Measurements from ENCODE around the gene TBX10.

Gene TBX10

GRCh38 chr11:67636962-67637361, 2.6 kb downstream of the TBX10 start:
- no peak overlapping the region for H3K4me3 ChIP-seq (ENCODE audit: low read length)
- no peak for DNase-seq (ENCODE audit: low read depth)
- TF ChIP-seq, protein P1, sequence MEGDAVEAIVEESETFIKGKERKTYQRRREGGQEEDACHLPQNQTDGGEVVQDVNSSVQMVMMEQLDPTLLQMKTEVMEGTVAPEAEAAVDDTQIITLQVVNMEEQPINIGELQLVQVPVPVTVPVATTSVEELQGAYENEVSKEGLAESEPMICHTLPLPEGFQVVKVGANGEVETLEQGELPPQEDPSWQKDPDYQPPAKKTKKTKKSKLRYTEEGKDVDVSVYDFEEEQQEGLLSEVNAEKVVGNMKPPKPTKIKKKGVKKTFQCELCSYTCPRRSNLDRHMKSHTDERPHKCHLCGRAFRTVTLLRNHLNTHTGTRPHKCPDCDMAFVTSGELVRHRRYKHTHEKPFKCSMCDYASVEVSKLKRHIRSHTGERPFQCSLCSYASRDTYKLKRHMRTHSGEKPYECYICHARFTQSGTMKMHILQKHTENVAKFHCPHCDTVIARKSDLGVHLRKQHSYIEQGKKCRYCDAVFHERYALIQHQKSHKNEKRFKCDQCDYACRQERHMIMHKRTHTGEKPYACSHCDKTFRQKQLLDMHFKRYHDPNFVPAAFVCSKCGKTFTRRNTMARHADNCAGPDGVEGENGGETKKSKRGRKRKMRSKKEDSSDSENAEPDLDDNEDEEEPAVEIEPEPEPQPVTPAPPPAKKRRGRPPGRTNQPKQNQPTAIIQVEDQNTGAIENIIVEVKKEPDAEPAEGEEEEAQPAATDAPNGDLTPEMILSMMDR (conservative IDR thresholded peaks at IDR 0.05; ENCODE audit: low read depth, low read length), result no peak

DNA sequence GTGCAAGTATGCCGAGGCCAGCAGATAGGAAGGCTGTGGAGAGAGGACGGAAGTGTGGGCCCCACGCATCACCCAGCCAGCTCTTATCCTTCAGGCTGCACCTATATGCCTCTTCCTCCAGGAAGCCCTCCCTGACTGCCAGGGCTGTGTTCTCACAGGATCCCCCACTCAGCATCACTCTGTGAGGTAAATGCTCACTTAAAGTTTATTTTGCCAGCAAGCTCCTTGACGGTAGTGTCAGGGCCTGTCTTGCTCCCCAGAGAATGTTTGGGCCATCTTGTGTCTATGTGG, 4.4 kb downstream of the TBX10 start:
- H3K4me3 ChIP-seq (ENCODE audit: low read length), result no peak overlapping the region
- TF ChIP-seq, protein P1 (conservative IDR thresholded peaks at IDR 0.05; ENCODE audit: low read depth, low read length), result no peak
- no peak for DNase-seq (ENCODE audit: low read depth)

DNA sequence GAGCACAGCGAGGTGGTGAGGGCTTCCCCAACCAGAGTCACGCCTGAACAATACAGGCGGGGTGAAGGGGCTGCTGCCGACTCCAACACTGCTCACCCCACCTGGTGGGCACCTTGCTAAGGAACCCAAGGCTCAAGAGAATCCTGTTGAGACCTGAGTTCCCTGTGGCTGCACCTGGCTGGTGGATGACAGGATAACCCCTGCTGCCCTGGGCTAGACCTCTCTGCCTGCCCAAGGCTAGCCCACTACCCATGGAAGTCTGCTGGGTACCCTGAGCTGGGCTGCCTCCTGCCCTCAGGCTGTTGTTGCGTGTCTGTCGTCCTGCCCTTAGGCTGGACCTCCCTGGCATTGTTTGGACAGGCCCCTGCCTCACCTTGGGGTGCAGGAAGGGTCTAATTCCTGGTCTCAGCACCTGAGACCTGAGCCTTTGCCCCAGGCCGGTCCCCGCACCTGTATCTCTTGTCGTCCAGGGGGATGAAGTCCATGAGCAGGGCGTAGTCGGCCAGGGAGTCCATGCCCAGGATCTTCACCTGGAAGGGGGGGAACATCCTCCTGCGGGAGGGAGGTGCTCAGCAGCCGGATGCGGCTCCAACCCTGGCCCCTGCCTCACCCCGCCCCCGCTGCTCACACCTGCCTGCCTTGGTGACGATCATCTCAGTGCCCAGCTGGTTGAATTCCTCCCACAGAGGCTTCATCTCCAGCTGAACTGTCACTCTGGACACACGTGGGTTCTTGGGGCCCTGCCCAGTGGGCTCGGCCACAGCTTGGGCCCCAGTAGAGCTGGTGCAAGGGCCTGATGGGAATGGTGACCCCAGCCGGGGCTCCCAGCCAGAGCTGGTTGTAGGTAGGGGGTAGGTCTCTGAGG, 5.0 kb downstream of the TBX10 start:
- TF ChIP-seq, protein P1 (conservative IDR thresholded peaks at IDR 0.05; ENCODE audit: low read depth, low read length), result no peak
- no peak overlapping the region for H3K4me3 ChIP-seq (ENCODE audit: low read length)
- DNase-seq (ENCODE audit: low read depth), result no peak

GRCh38 chr11:67633758-67634365, 5.7 kb downstream of the TBX10 start:
- no peak overlapping the region for H3K4me3 ChIP-seq (ENCODE audit: low read length)
- TF ChIP-seq, protein P1 (conservative IDR thresholded peaks at IDR 0.05; ENCODE audit: low read depth, low read length), result no peak
- no peak for DNase-seq (ENCODE audit: low read depth)

DNA sequence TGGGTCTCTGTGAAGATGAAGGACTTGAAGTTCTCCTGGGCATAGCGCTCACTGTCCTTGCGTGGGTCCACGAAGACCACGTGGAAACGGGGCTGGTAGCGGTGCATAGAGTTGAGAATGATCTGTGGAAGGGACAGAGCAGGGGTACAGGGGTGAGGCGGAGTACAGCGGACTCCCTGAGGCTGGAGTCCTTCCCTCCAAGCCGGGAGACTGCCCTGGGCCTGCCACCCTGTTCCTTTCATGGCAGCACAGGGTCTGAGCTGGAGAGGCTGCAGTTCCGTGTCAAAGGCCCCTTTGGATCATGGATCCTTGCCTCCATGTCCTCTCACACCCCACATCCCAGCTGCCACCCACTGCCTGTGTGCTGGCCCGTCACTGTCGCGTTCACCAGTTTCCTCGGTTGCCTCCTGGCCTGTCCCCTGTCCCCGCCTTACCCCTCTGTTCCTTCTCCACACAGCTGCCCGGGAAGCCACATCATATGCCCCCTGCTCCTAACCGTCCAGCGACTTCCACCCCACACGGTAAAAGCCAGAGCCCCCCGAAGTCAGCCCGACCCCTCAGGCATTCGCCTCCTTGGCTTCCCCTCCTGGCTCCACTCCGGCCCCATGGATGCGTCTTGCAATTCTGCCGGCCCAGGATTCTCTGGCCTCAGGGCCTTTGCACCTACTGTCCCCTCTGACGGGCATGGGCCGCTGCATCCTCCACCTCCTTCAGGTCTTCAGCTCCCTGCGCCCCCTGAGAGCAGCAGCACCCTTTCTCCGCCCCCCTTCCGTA, 6.4 kb downstream of the TBX10 start:
- TF ChIP-seq, protein P1 (conservative IDR thresholded peaks at IDR 0.05; ENCODE audit: low read depth, low read length), result no peak
- DNase-seq (ENCODE audit: low read depth), result no peak
- H3K4me3 ChIP-seq (ENCODE audit: low read length), result no peak overlapping the region

DNA sequence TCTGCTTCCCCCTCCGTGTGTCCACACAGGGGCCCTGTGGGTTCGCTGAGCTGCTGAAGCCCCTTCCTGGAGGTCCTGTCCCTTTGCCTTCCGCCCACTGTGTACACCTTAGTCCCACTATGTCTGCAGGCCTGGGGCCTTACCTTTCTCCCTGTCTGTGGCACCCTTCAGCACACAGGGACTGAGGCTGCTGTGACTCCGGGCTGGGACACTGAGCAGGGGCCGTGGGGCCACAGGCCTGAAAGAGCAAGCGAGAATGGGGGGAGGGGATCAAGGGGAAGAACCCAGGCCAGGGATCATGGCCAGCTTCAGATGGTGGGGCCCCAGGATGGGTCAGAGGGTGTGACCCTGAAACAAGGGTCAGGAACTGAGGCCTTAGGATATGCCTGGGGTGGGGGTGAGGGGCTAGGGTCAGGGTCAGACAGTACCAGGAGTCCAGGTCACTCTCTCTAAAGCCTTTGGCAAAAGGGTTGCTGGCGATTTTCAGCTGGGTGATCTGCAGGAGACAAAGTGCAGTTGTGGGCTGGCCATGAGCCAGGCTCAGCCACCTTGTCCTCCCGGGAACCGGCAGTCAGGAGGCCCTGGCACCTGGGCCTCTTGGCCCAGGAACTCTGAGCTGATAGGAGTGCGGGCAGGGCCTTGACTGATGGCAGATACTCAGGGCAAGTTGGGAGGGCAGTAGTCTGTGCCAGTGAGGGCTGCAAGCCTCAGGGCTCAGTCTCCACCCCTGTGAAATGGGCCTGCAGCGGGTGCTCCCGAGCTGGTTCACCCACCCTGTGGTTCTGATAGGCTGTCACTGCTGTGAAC, 7.2 kb downstream of the TBX10 start:
- TF ChIP-seq, protein P1 (conservative IDR thresholded peaks at IDR 0.05; ENCODE audit: low read depth, low read length), result no peak
- no peak overlapping the region for H3K4me3 ChIP-seq (ENCODE audit: low read length)
- no peak for DNase-seq (ENCODE audit: low read depth)
